IMR-90 (cell line): ENCODE measurements around the gene NFIA. TPM values are rescaled to one million over a fixed set of nuclear protein-coding genes. Genes with fewer than 3 reads are reported as not detected.

Experiments used
- ATAC-seq: fragments of 200-7000 bp; cut with Tn5 transposase; 2 replicates; pipeline ENCODE4 v1.9.1; 2020; ENCODE audit warnings: low read depth, mild to moderate bottlenecking, moderate library complexity
- BruUV-seq: library from RNA; stranded (reverse); fragments of 400-500 nt; replicated peaks from 2 replicates; lab custom pipeline; 2021; lab: Mats Ljungman, UMichigan
- CTCF ChIA-PET: fragments of 300-600 bp; formaldehyde crosslinking; extraction: SDS; loops from one replicate; lab custom pipeline; 2021; ENCODE audit warnings: antibody characterized with exemption; lab: Yijun Ruan, JAX
- POLR2A ChIA-PET: fragments of 300-600 bp; sonication (Branson Sonifier 250); formaldehyde crosslinking; loops from one replicate; lab custom pipeline; 2022; ENCODE audit warnings: antibody characterized with exemption; ENCODE audit not compliant: unreplicated experiment; lab: Charles Lee
- DNase-seq: peaks from one replicate; pipeline ENCODE4 v3.0.0; 2013
- H2AFZ ChIP-seq: replicated peaks from 2 replicates; pipeline ENCODE3; 2013; ENCODE audit warnings: low read length, mild to moderate bottlenecking; ENCODE audit not compliant: poor library complexity
- H2AK5ac ChIP-seq: 2 replicates; pipeline ENCODE4 v1.6.1; 2013; ENCODE audit warnings: low read depth, low read length, inconsistent platforms
- H2AK9ac ChIP-seq: replicated peaks from 2 replicates; pipeline ENCODE3; 2013; ENCODE audit warnings: mild to moderate bottlenecking, low read depth, low read length, moderate library complexity; ENCODE audit not compliant: poor library complexity
- H2BK120ac ChIP-seq: 2 replicates; pipeline ENCODE4 v1.6.1; 2013; ENCODE audit warnings: low read depth, low read length, inconsistent platforms
- H2BK15ac ChIP-seq: 3 replicates; pipeline ENCODE4 v1.6.1; 2013; ENCODE audit warnings: low read depth, low read length, inconsistent platforms
- H2BK20ac ChIP-seq: 2 replicates; pipeline ENCODE4 v1.6.1; 2013; ENCODE audit warnings: low read depth, mild to moderate bottlenecking, inconsistent platforms, low read length, moderate library complexity
- H2BK5ac ChIP-seq: 2 replicates; pipeline ENCODE4 v1.6.1; 2013; ENCODE audit warnings: mild to moderate bottlenecking, low read depth, low read length, inconsistent platforms; ENCODE audit not compliant: poor library complexity, severe bottlenecking
- H3K14ac ChIP-seq: replicated peaks from 2 replicates; pipeline ENCODE4 v1.6.1; 2013; ENCODE audit warnings: low read depth, low read length, inconsistent platforms
- H3K18ac ChIP-seq: 2 replicates; pipeline ENCODE4 v1.6.1; 2013; ENCODE audit warnings: low read depth, low read length, control low read depth
- H3K23ac ChIP-seq: 2 replicates; pipeline ENCODE4 v1.6.1; 2013; ENCODE audit warnings: low read depth, low read length, inconsistent platforms
- H3K27ac ChIP-seq: 2 replicates; pipeline ENCODE4 v1.5.1; 2013; ENCODE audit warnings: mild to moderate bottlenecking, control low read depth, low read length; ENCODE audit not compliant: insufficient read depth
- H3K27me3 ChIP-seq: 2 replicates; pipeline ENCODE4 v1.6.1; 2013; ENCODE audit warnings: low read length; ENCODE audit not compliant: control insufficient read depth, insufficient read depth
- H3K36me3 ChIP-seq: 2 replicates; pipeline ENCODE4 v1.6.1; 2013; ENCODE audit warnings: low read length, mixed read lengths; ENCODE audit not compliant: control insufficient read depth, insufficient read depth
- H3K4ac ChIP-seq: 2 replicates; pipeline ENCODE4 v1.6.1; 2013; ENCODE audit warnings: low read depth, low read length, inconsistent platforms
- H3K4me1 ChIP-seq: 2 replicates; pipeline ENCODE4 v1.6.1; 2013; ENCODE audit warnings: low read length, mixed read lengths; ENCODE audit not compliant: control insufficient read depth, insufficient read depth
- H3K4me2 ChIP-seq: 2 replicates; pipeline ENCODE4 v1.6.1; 2013; ENCODE audit warnings: low read depth, mild to moderate bottlenecking, control low read depth, low read length, moderate library complexity
- H3K4me3 ChIP-seq: 2 replicates; pipeline ENCODE4 v1.5.1; 2013; ENCODE audit warnings: low read depth, mild to moderate bottlenecking, control low read depth, low read length, moderate library complexity; ENCODE audit not compliant: insufficient read depth
- H3K56ac ChIP-seq: 2 replicates; pipeline ENCODE4 v1.6.1; 2013; ENCODE audit warnings: low read length, inconsistent platforms; ENCODE audit not compliant: insufficient read depth; ENCODE audit errors: extremely low read depth
- H3K79me1 ChIP-seq, 2 experiments: 2 replicates each; pipeline ENCODE4 v1.6.1; 2013; ENCODE audit warnings: low read length in 2 of 2, inconsistent platforms in 1 of 2, low read depth in 1 of 2
- H3K9ac ChIP-seq: 2 replicates; pipeline ENCODE4 v1.6.1; 2013; ENCODE audit warnings: low read depth, low read length, control low read depth
- H3K9me1 ChIP-seq: 2 replicates; pipeline ENCODE4 v1.6.1; 2013; ENCODE audit warnings: low read length, inconsistent platforms; ENCODE audit not compliant: insufficient read depth
- H3K9me3 ChIP-seq: 2 replicates; pipeline ENCODE4 v1.6.1; 2013; ENCODE audit warnings: low read length; ENCODE audit not compliant: control insufficient read depth, insufficient read depth
- H4K20me1 ChIP-seq: 2 replicates; pipeline ENCODE4 v1.6.1; 2013; ENCODE audit warnings: low read length, inconsistent platforms; ENCODE audit not compliant: insufficient read depth
- H4K5ac ChIP-seq: 2 replicates; pipeline ENCODE4 v1.6.1; 2013; ENCODE audit warnings: mild to moderate bottlenecking, low read depth, low read length, control low read depth
- H4K8ac ChIP-seq, 2 experiments: 2 replicates each; pipeline ENCODE4 v1.6.1; 2013; ENCODE audit warnings: low read depth in 2 of 2, low read length in 2 of 2, control low read depth in 1 of 2, inconsistent platforms in 1 of 2
- H4K91ac ChIP-seq: 2 replicates; pipeline ENCODE4 v1.6.1; 2013; ENCODE audit warnings: low read depth, low read length, inconsistent platforms; ENCODE audit not compliant: insufficient read depth
- BHLHE40 ChIP-seq: fragments of 150-350 bp; IDR thresholded peaks from 2 replicates; pipeline ENCODE4 v1.6.1; 2016; ENCODE audit warnings: mild to moderate bottlenecking, low read depth, low read length
- CEBPB ChIP-seq: IDR thresholded peaks from 2 replicates; pipeline ENCODE4 v1.6.1; 2012; ENCODE audit warnings: low read depth, low read length, improper control_type of control experiment
- CHD1 ChIP-seq: IDR thresholded peaks from 2 replicates; pipeline ENCODE4 v1.6.1; 2012; ENCODE audit warnings: low read depth, low read length, improper control_type of control experiment
- CTCF ChIP-seq: conservative IDR thresholded peaks from 2 replicates; pipeline ENCODE4 v1.5.1; 2012; ENCODE audit warnings: mild to moderate bottlenecking, low read depth, low read length, improper control_type of control experiment
- ELK1 ChIP-seq: fragments of 150-350 bp; IDR thresholded peaks from 2 replicates; pipeline ENCODE4 v1.6.1; 2016; ENCODE audit warnings: low read depth, mild to moderate bottlenecking, low read length, moderate library complexity, borderline replicate concordance
- FOS ChIP-seq: fragments of 150-350 bp; IDR thresholded peaks from 2 replicates; pipeline ENCODE4 v1.6.1; 2016; ENCODE audit warnings: low read depth, low read length
- MAFK ChIP-seq: IDR thresholded peaks from 2 replicates; pipeline ENCODE4 v1.6.1; 2012; ENCODE audit warnings: low read depth, low read length, improper control_type of control experiment
- MAZ ChIP-seq: IDR thresholded peaks from 2 replicates; pipeline ENCODE4 v1.6.1; 2012; ENCODE audit warnings: low read depth, mild to moderate bottlenecking, low read length, improper control_type of control experiment, moderate library complexity, borderline replicate concordance
- MXI1 ChIP-seq: IDR thresholded peaks from 2 replicates; pipeline ENCODE4 v1.6.1; 2012; ENCODE audit warnings: low read depth, mild to moderate bottlenecking, low read length, moderate library complexity, borderline replicate concordance
- NFE2L2 ChIP-seq: fragments of 150-350 bp; IDR thresholded peaks from 2 replicates; pipeline ENCODE4 v1.6.1; 2016; ENCODE audit warnings: low read depth, mild to moderate bottlenecking, low read length
- POLR2A ChIP-seq: IDR thresholded peaks from 2 replicates; pipeline ENCODE4 v1.6.1; 2012; ENCODE audit warnings: mild to moderate bottlenecking, low read depth, low read length
- RAD21 ChIP-seq: IDR thresholded peaks from 2 replicates; pipeline ENCODE4 v1.6.1; 2012; ENCODE audit warnings: low read length, improper control_type of control experiment
- RCOR1 ChIP-seq: IDR thresholded peaks from 2 replicates; pipeline ENCODE4 v1.6.1; 2012; ENCODE audit warnings: mild to moderate bottlenecking, low read length, improper control_type of control experiment; ENCODE audit not compliant: insufficient replicate concordance
- RFX5 ChIP-seq: IDR thresholded peaks from 2 replicates; pipeline ENCODE4 v1.8.0; 2012; ENCODE audit warnings: low read depth, mild to moderate bottlenecking, low read length, moderate library complexity
- SMC3 ChIP-seq: fragments of 150-350 bp; IDR thresholded peaks from 2 replicates; pipeline ENCODE4 v1.6.1; 2016; ENCODE audit warnings: low read depth, mild to moderate bottlenecking, antibody characterized with exemption, low read length, moderate library complexity
- USF2 ChIP-seq: fragments of 150-350 bp; IDR thresholded peaks from 2 replicates; pipeline ENCODE4 v1.6.1; 2017; ENCODE audit warnings: mild to moderate bottlenecking, antibody characterized with exemption, low read length, low read depth
- WGBS, 2 experiments: methylation state at CpG; one replicate each; pipeline versions ENCODE4 v1.1.5 to v1.1.7; 2013; ENCODE audit warnings: missing lambda C conversion rate in 2 of 2; ENCODE audit not compliant: insufficient read length in 1 of 2; ENCODE audit errors: extremely low coverage in 2 of 2; 5-methylcytosine and 5-hydroxymethylcytosine counted together
- dilution Hi-C: fragments of 300-500 bp; cut with HindIII; formaldehyde crosslinking; loops from one replicate; pipeline ENCODE4 v1.14.3; 2018; ENCODE audit warnings: low sequenced_read_pairs; ENCODE audit not compliant: unreplicated experiment
- in situ Hi-C: fragments of 300-500 bp; cut with MboI; formaldehyde crosslinking; loops from 3 replicates; pipeline ENCODE4 v1.14.3; 2019; ENCODE audit warnings: low sequenced_read_pairs, inconsistent platforms, mixed read lengths
- intact Hi-C: fragments of 100-400 bp; cut with micrococcal nuclease; formaldehyde crosslinking; loops from 2 replicates; pipeline ENCODE4 v1.10.0; 2022
- polyA plus RNA-seq, 3 experiments: library from polyadenylated mRNA; depleted of rRNA; stranded (reverse); fragments of >200 nt; gene quantifications; 2 replicates each; pipeline ENCODE4 v1.2.3, GENCODE V29; 2012; ENCODE audit warnings: low replicate concordance in 1 of 3
- total RNA-seq: library from RNA; depleted of rRNA; stranded (reverse); fragments of >200 nt; gene quantifications from 2 replicates; pipeline ENCODE4 v1.2.3, GENCODE V29; 2012

The NFIA gene
- total and polyA plus RNA-seq, 2 of the 4 experiments (the other 2 are of a cell fraction): 1.6 to 2.2 TPM

GRCh38 chr1:61294930-61295329 is 212.6 kb downstream of the NFIA start:
- no CpG with 5 or more reads among the region's 5 CpGs for WGBS, 2 experiments
- POLR2A ChIA-PET: no interaction called here
- intact Hi-C loops: no loop called here

More at GRCh38 chr1:61294930-61295329, 212.6 kb downstream of the NFIA start:
- Histone ChIP-seq H3K56ac (no peak overlapping the region), H4K8ac (no peak overlapping the region), H3K4me1 (no peaks in the 10 kb centered on the region), H3K23ac (no peak overlapping the region), H3K9me3 (no peaks in the 10 kb centered on the region), H2AK5ac (no peak overlapping the region), H3K4me2 (no peak overlapping the region), H3K18ac (no peak overlapping the region), H4K5ac (no peak overlapping the region), H3K27me3 (peaks cover 2% of the 10 kb centered on the region; the same call in 1 of the 2 replicates), H4K91ac (no peak overlapping the region), H3K4ac (no peak overlapping the region), H3K9me1 (no peaks in the 10 kb centered on the region), H3K14ac (no peak overlapping the region), H4K20me1 (no peaks in the 10 kb centered on the region), H2BK15ac (no peak overlapping the region), H2BK20ac (no peak overlapping the region), H3K4me3 (no peak overlapping the region), H2BK5ac (no peak overlapping the region), H2AK9ac (no peak overlapping the region), H3K79me1 (no peaks in the 10 kb centered on the region), H3K9ac (no peak overlapping the region), H3K36me3 (no peaks in the 10 kb centered on the region), H3K27ac (no peak overlapping the region), H2BK120ac (no peak overlapping the region), H2AFZ (no peak overlapping the region)
- TF ChIP-seq NFE2L2: no peak
- no peak for TF ChIP-seq CTCF
- TF ChIP-seq SMC3: no peak
- TF ChIP-seq MXI1: no peak
- TF ChIP-seq RFX5: no peak
- no peak for TF ChIP-seq BHLHE40
- TF ChIP-seq CHD1: no peak
- TF ChIP-seq FOS: no peak
- TF ChIP-seq MAFK: no peak
- TF ChIP-seq ELK1: no peak
- no peak for TF ChIP-seq RCOR1
- no peak for TF ChIP-seq MAZ
- TF ChIP-seq RAD21: no peak
- TF ChIP-seq POLR2A: no peak
- no peak for TF ChIP-seq USF2
- no peak for TF ChIP-seq CEBPB
- in situ Hi-C loops (no loop called here), dilution Hi-C loops (no loop called here)
- CTCF ChIA-PET: no interaction called here
- BruUV-seq: no TSS peak
- no peak for ATAC-seq
- DNase-seq: no peak
